GM10266 (cell line): ENCODE data around the gene WDR12.
"Not testable (repeated sequence)": the region's sequence is repeated elsewhere in the genome, so short reads cannot be mapped to it uniquely, and the experiment has no call there.

Experiments
- DNase-seq: peaks from one replicate; pipeline ENCODE4 v3.0.0; 2012; ENCODE audit errors: extremely low spot score
- CTCF ChIP-seq: IDR thresholded peaks from 2 replicates; pipeline ENCODE4 v1.5.1; 2012; ENCODE audit warnings: mild to moderate bottlenecking, low read depth; ENCODE audit not compliant: control insufficient read depth, insufficient read depth; ENCODE audit errors: missing control alignments

WDR12 gene

GRCh38 chr2:202911203-202911511 is 316 bp downstream of the WDR12 start:
- DNase-seq, result no peak
- TF ChIP-seq CTCF, result no peak

GRCh38 chr2:202910698-202911097 is 775 bp downstream of the WDR12 start:
- no peak for DNase-seq
- TF ChIP-seq CTCF, result no peak

GRCh38 chr2:202910250-202910649 is 1.2 kb downstream of the WDR12 start:
- not testable (repeated sequence) for DNase-seq

GRCh38 chr2:202909394-202910192 is 1.9 kb downstream of the WDR12 start:
- DNase-seq, result no peak

GRCh38 chr2:202908186-202908585 is 3.3 kb downstream of the WDR12 start:
- no peak for DNase-seq
- TF ChIP-seq CTCF, result no peak

More at GRCh38 chr2:202909394-202910192, 1.9 kb downstream of the WDR12 start:
- no peak for TF ChIP-seq CTCF

- DNase-seq, result not testable (repeated sequence)
These were observed 6.0 kb downstream of the WDR12 start for GRCh38 chr2:202905507-202905906.

- DNase-seq, result no peak
- TF ChIP-seq CTCF, result no peak
These were observed 26.3 kb downstream of the WDR12 start for GRCh38 chr2:202885190-202885589.

GRCh38 chr2:202883987-202884675 is 27.3 kb downstream of the WDR12 start:
- DNase-seq, result no peak
- TF ChIP-seq CTCF, result no peak
